H1 (cell line): ENCODE data around the gene SPTLC3. TPM values are rescaled to one million over a fixed set of nuclear protein-coding genes. Genes with fewer than 3 reads are reported as not detected.

Experiments used
- CTCF ChIA-PET: fragments of 300-600 bp; sonication (Branson Sonifier 250); formaldehyde crosslinking; loops from one replicate; lab custom pipeline; 2021; ENCODE audit not compliant: partially characterized antibody; lab: Charles Lee
- POLR2A ChIA-PET: fragments of 300-600 bp; sonication (Branson Sonifier 250); formaldehyde crosslinking; loops from one replicate; lab custom pipeline; 2021; ENCODE audit warnings: inconsistent platforms; ENCODE audit not compliant: partially characterized antibody; lab: Charles Lee
- DNase-seq, 2 experiments: peaks; one replicate each; pipeline versions ENCODE4 v3.0.0 to v3.0.0-alpha.2; 2010 to 2022; ENCODE audit warnings: low spot score in 2 of 2, low read depth in 1 of 2, mixed read lengths in 1 of 2
- FAIRE-seq: peaks from 2 replicates; lab custom pipeline; 2011; peaks lifted over from hg19 to GRCh38; lab: Jason Lieb, UNC
- H2AFZ ChIP-seq: 2 replicates; pipeline ENCODE4 v1.8.1; 2012; ENCODE audit warnings: low read length, inconsistent platforms
- H2AK5ac ChIP-seq: 2 replicates; pipeline ENCODE4 v1.6.1; 2013; ENCODE audit warnings: low read depth, low read length
- H2BK120ac ChIP-seq: replicated peaks from 2 replicates; pipeline ENCODE3; 2013; ENCODE audit warnings: low read depth, low read length, inconsistent platforms
- H2BK12ac ChIP-seq: 2 replicates; pipeline ENCODE4 v1.6.1; 2013; ENCODE audit warnings: low read depth, low read length
- H2BK15ac ChIP-seq: 2 replicates; pipeline ENCODE4 v1.6.1; 2013; ENCODE audit warnings: low read length
- H2BK20ac ChIP-seq: 2 replicates; pipeline ENCODE4 v1.6.1; 2013; ENCODE audit warnings: low read length
- H2BK5ac ChIP-seq: 2 replicates; pipeline ENCODE4 v1.6.1; 2013; ENCODE audit warnings: low read depth, low read length
- H3K14ac ChIP-seq: 2 replicates; pipeline ENCODE4 v1.6.1; 2013; ENCODE audit warnings: inconsistent platforms; ENCODE audit not compliant: insufficient read length
- H3K18ac ChIP-seq: 2 replicates; pipeline ENCODE4 v1.6.1; 2013; ENCODE audit warnings: low read length; ENCODE audit errors: extremely low read depth
- H3K23ac ChIP-seq: 2 replicates; pipeline ENCODE4 v1.6.1; 2013; ENCODE audit warnings: inconsistent platforms; ENCODE audit not compliant: insufficient read length
- H3K23me2 ChIP-seq: 2 replicates; pipeline ENCODE4 v1.6.1; 2013; ENCODE audit warnings: low read depth, low read length
- H3K27ac ChIP-seq: 2 replicates; pipeline ENCODE4 v1.6.1; 2011; ENCODE audit warnings: low read depth, low read length, inconsistent platforms
- H3K27me3 ChIP-seq, 4 experiments: replicated peaks in 1 of 4; 1 replicate in 1 of 4; 2 replicates in 3 of 4; pipeline versions ENCODE4 v1.6.1 to v1.8.1; 2011 to 2013; ENCODE audit warnings: low read length in 3 of 4, mild to moderate bottlenecking in 3 of 4, inconsistent platforms in 2 of 4, mixed read lengths in 2 of 4, moderate library complexity in 1 of 4; ENCODE audit not compliant: control insufficient read depth in 3 of 4, insufficient read depth in 3 of 4; ENCODE audit errors: extremely low read depth in 1 of 4
- H3K36me3 ChIP-seq, 4 experiments: 2 replicates each; pipeline versions ENCODE4 v1.6.1 to v1.8.1; 2011 to 2013; ENCODE audit warnings: mild to moderate bottlenecking in 4 of 4, low read length in 3 of 4, moderate library complexity in 2 of 4, control low read depth in 1 of 4, inconsistent platforms in 1 of 4; ENCODE audit not compliant: insufficient read depth in 4 of 4, control insufficient read depth in 2 of 4
- H3K4ac ChIP-seq: replicated peaks from 2 replicates; pipeline ENCODE3; 2013; ENCODE audit warnings: low read length, low read depth, mixed read lengths, inconsistent platforms; ENCODE audit not compliant: insufficient read length
- H3K4me1 ChIP-seq, 4 experiments: replicated peaks in 1 of 4; 1 replicate in 1 of 4; 2 replicates in 3 of 4; pipeline versions ENCODE4 v1.6.1 to v1.8.1; 2011 to 2013; ENCODE audit warnings: low read length in 3 of 4, inconsistent platforms in 2 of 4, mixed read lengths in 1 of 4; ENCODE audit not compliant: insufficient read depth in 4 of 4, control insufficient read depth in 3 of 4
- H3K4me2 ChIP-seq, 2 experiments: 2 replicates each; pipeline versions ENCODE4 v1.6.1 to v1.8.1; 2011 to 2013; ENCODE audit warnings: low read depth in 2 of 2, low read length in 2 of 2, control low read depth in 1 of 2, inconsistent platforms in 1 of 2, mild to moderate bottlenecking in 1 of 2; ENCODE audit not compliant: insufficient read depth in 1 of 2
- H3K4me3 ChIP-seq, 4 experiments: fragments of 200-600, 300-600 bp in 1 of 4; sonication (generic), shearing (Covaris generic), sonication (Bioruptor Twin) in 1 of 4; 2 replicates each; pipeline versions ENCODE4 v1.5.1 to v1.8.1; 2011 to 2016; ENCODE audit warnings: low read length in 4 of 4, low read depth in 3 of 4, control low read depth in 2 of 4, inconsistent platforms in 2 of 4, mild to moderate bottlenecking in 2 of 4, mixed read lengths in 1 of 4, moderate library complexity in 1 of 4; ENCODE audit not compliant: insufficient read depth in 2 of 4; ENCODE audit errors: extremely low read depth in 1 of 4
- H3K56ac ChIP-seq: replicated peaks from 2 replicates; pipeline ENCODE3; 2013; ENCODE audit warnings: low read depth, mild to moderate bottlenecking, mixed read lengths, low read length, inconsistent platforms; ENCODE audit not compliant: insufficient read length
- H3K79me1 ChIP-seq: 2 replicates; pipeline ENCODE4 v1.6.1; 2013; ENCODE audit warnings: low read depth, low read length, control low read depth
- H3K79me2 ChIP-seq, 2 experiments: 2 replicates each; pipeline versions ENCODE4 v1.6.1 to v1.8.1; 2012 to 2013; ENCODE audit warnings: low read length in 2 of 2, mild to moderate bottlenecking in 2 of 2, inconsistent platforms in 1 of 2; ENCODE audit not compliant: insufficient read depth in 2 of 2, control insufficient read depth in 1 of 2
- H3K9ac ChIP-seq, 4 experiments: replicated peaks in 1 of 4; 1 replicate in 1 of 4; 2 replicates in 3 of 4; pipeline versions ENCODE4 v1.6.1 to v1.8.1; 2011 to 2013; ENCODE audit warnings: low read depth in 3 of 4, low read length in 3 of 4, control low read depth in 2 of 4, mild to moderate bottlenecking in 2 of 4, moderate library complexity in 2 of 4, inconsistent platforms in 1 of 4; ENCODE audit errors: extremely low read depth in 1 of 4
- H3K9me3 ChIP-seq, 2 experiments: 2 replicates each; pipeline versions ENCODE4 v1.6.1 to v1.8.1; 2012 to 2013; ENCODE audit warnings: mild to moderate bottlenecking in 2 of 2, moderate library complexity in 2 of 2, control low read depth in 1 of 2, inconsistent platforms in 1 of 2, low read depth in 1 of 2, low read length in 1 of 2, mixed read lengths in 1 of 2; ENCODE audit not compliant: insufficient read depth in 2 of 2
- H4K20me1 ChIP-seq, 2 experiments: replicated peaks in 1 of 2; 2 replicates each; pipeline versions ENCODE3 to v1.8.1; 2011 to 2013; ENCODE audit warnings: inconsistent platforms in 2 of 2, low read length in 2 of 2, mild to moderate bottlenecking in 1 of 2; ENCODE audit not compliant: insufficient read depth in 2 of 2, control insufficient read depth in 1 of 2
- H4K5ac ChIP-seq: 2 replicates; pipeline ENCODE4 v1.6.1; 2013; ENCODE audit warnings: low read length, low read depth, mixed read lengths, inconsistent platforms; ENCODE audit not compliant: insufficient read length
- H4K8ac ChIP-seq: 2 replicates; pipeline ENCODE4 v1.8.0; 2013; ENCODE audit warnings: mild to moderate bottlenecking, moderate library complexity, low read length, inconsistent platforms; ENCODE audit not compliant: insufficient read depth; ENCODE audit errors: extremely low read depth
- H4K91ac ChIP-seq: replicated peaks from 2 replicates; pipeline ENCODE3; 2013; ENCODE audit warnings: low read length, mixed read lengths, inconsistent platforms; ENCODE audit not compliant: insufficient read length
- BACH1 ChIP-seq: IDR thresholded peaks from 2 replicates; pipeline ENCODE4 v1.6.1; 2012; ENCODE audit warnings: low read length, improper control_type of control experiment
- CBX8 ChIP-seq: fragments of 300-800, 300-1000 bp; sonication (generic); IDR thresholded peaks from 2 replicates; pipeline ENCODE4 v1.7.1; 2016; ENCODE audit warnings: low read depth, low read length, borderline replicate concordance
- CHD1 ChIP-seq: IDR thresholded peaks from 2 replicates; pipeline ENCODE4 v1.6.1; 2012; ENCODE audit warnings: low read depth, low read length, improper control_type of control experiment
- CTBP2 ChIP-seq: IDR thresholded peaks from 2 replicates; pipeline ENCODE4 v1.7.0; 2011; ENCODE audit warnings: borderline replicate concordance, mild to moderate bottlenecking, moderate library complexity, mixed read lengths, low read length; ENCODE audit not compliant: insufficient read depth, insufficient read length
- EGR1 ChIP-seq: IDR thresholded peaks from 2 replicates; pipeline ENCODE4 v1.6.1; 2011; ENCODE audit warnings: low read depth, low read length, borderline replicate concordance
- GABPA ChIP-seq: IDR thresholded peaks from 2 replicates; pipeline ENCODE4 v1.6.1; 2011; ENCODE audit warnings: mild to moderate bottlenecking, low read length, moderate library complexity, borderline replicate concordance; ENCODE audit not compliant: insufficient read depth
- KDM5A ChIP-seq: fragments of 200-600 bp; IDR thresholded peaks from 2 replicates; pipeline ENCODE4 v1.7.1; 2012; ENCODE audit warnings: mild to moderate bottlenecking, low read length, inconsistent platforms, mixed read lengths
- MAFK ChIP-seq: IDR thresholded peaks from 2 replicates; pipeline ENCODE4 v1.6.1; 2012; ENCODE audit warnings: low read depth, mild to moderate bottlenecking, improper control_type of control experiment, low read length
- PHF8 ChIP-seq: fragments of 200-600 bp; sonication (generic); conservative IDR thresholded peaks from 2 replicates; pipeline ENCODE4 v1.7.1; 2012; ENCODE audit warnings: low read depth, mild to moderate bottlenecking, inconsistent platforms, low read length, moderate library complexity
- POLR2A ChIP-seq, 2 experiments: IDR thresholded peaks; 1 replicate in 1 of 2; 2 replicates in 1 of 2; pipeline ENCODE4 v1.6.1; 2011; ENCODE audit warnings: low read depth in 2 of 2, low read length in 2 of 2, mild to moderate bottlenecking in 2 of 2; ENCODE audit errors: control extremely low read depth in 1 of 2
- RAD21 ChIP-seq, 2 experiments: IDR thresholded peaks in 1 of 2; conservative IDR thresholded peaks in 1 of 2; 2 replicates each; pipeline ENCODE4 v1.6.1; 2011; ENCODE audit warnings: low read depth in 2 of 2, low read length in 2 of 2, improper control_type of control experiment in 1 of 2, inconsistent platforms in 1 of 2, mild to moderate bottlenecking in 1 of 2, moderate library complexity in 1 of 2
- SIRT6 ChIP-seq: IDR thresholded peaks from one replicate; pipeline ENCODE4 v1.7.1; 2012; ENCODE audit warnings: low read length, inconsistent platforms
- USF2 ChIP-seq: IDR thresholded peaks from 2 replicates; pipeline ENCODE4 v1.6.1; 2011; ENCODE audit warnings: low read length, improper control_type of control experiment
- WGBS, 2 experiments: shearing (Covaris generic) in 1 of 2; methylation state at CpG; one replicate each; pipeline versions ENCODE4 v1.1.6 to v1.1.7; 2013 to 2015; ENCODE audit warnings: low lambda C conversion rate in 2 of 2, mixed read lengths in 2 of 2, inconsistent platforms in 1 of 2, low coverage in 1 of 2, missing lambda C conversion rate in 1 of 2; ENCODE audit not compliant: insufficient replicate concordance in 2 of 2, insufficient coverage in 1 of 2, insufficient read length in 1 of 2; ENCODE audit errors: extremely low coverage in 1 of 2, missing lambda C conversion rate in 1 of 2; 5-methylcytosine and 5-hydroxymethylcytosine counted together
- polyA plus RNA-seq, 7 experiments: library from polyadenylated mRNA; depleted of rRNA in 3 of 7; stranded (reverse) in 5 of 7; unstranded in 2 of 7; fragments of >200 nt in 5 of 7; fragments of 200-250 nt in 2 of 7; gene quantifications; 1 replicate in 5 of 7; 2 replicates in 1 of 7; 4 replicates in 1 of 7; pipeline versions ENCODE4 v1.2.1 to v1.2.3, GENCODE V29; 2011 to 2013; ENCODE audit warnings: missing spikeins in 2 of 7, mixed read lengths in 2 of 7
- total RNA-seq: library from RNA; stranded (reverse); fragmentation: NEBNext Ultra II Directional; extraction: Animal tissue kit (Norgen Biotek cat#: 25700); gene quantifications from 2 replicates; pipeline ENCODE4 v1.2.1, GENCODE V29; 2021

The SPTLC3 gene
- total and polyA plus RNA-seq, 2 of the 8 experiments (the other 6 are each of a cell fraction or from before 2014, with no cell fraction given): 0.23 to 0.82 TPM

GRCh38 chr20:13187899-13188298 lies 179.1 kb downstream of the SPTLC3 start:
- FAIRE-seq (no peak), DNase-seq (no peak)
- Histone ChIP-seq H4K91ac (no peak overlapping the region), H3K9me3 (no peaks in the 10 kb centered on the region), H4K20me1 (no peaks in the 10 kb centered on the region), H2BK12ac (no peak overlapping the region), H3K4me2 (no peak overlapping the region), H2BK20ac (no peak overlapping the region), H3K27ac (no peak overlapping the region), H2BK15ac (no peak overlapping the region), H2BK120ac (no peak overlapping the region), H2BK5ac (no peak overlapping the region), H4K8ac (no peak overlapping the region), H3K4me3 (no peak overlapping the region), H3K14ac (no peak overlapping the region), H2AK5ac (no peak overlapping the region), H4K5ac (no peak overlapping the region), H3K79me2 (no peaks in the 10 kb centered on the region), H3K4me1 (peaks cover 0 to 3% (median 0%) of the 10 kb centered on the region in 4 experiments; a peak in 4 of 7 replicates), H3K23ac (no peak overlapping the region), H2AFZ (no peak overlapping the region), H3K36me3 (no peaks in the 10 kb centered on the region), H3K23me2 (0 out of 2 replicates have a peak, but pooled peaks cover 1% of the 10 kb centered on the region), H3K4ac (no peak overlapping the region), H3K27me3 (no peaks in the 10 kb centered on the region), H3K9ac (no peak overlapping the region), H3K56ac (no peak overlapping the region), H3K18ac (no peak overlapping the region), H3K79me1 (no peaks in the 10 kb centered on the region)
- POLR2A ChIA-PET: no interaction called here
- WGBS, 2 experiments: 78% methylated on average over 2 of the region's 2 CpGs; no CpG with 5 or more reads in 1 of the 2 experiments
- CTCF ChIA-PET: interaction anchor here (0.6 to 1.0 kb wide), 2 partner anchors 13 to 69 kb away, joined by 3 read pairs; no protein-coding TSS in a partner anchor
- TF ChIP-seq KDM5A (no peak), BACH1 (no peak), PHF8 (no peak), CTBP2 (no peak), RAD21 (IDR thresholded peaks at IDR 0.05 in 1 of 2, conservative IDR thresholded peaks at IDR 0.05 in 1 of 2; ENCODE audit: low read depth in 2 of 2, low read length in 2 of 2) (no peak), POLR2A (IDR thresholded peaks at IDR 0.05; ENCODE audit: control extremely low read depth in 1 of 2, low read depth in 2 of 2, low read length in 2 of 2) (no peak), CHD1 (no peak), SIRT6 (no peak), EGR1 (no peak), MAFK (no peak), CBX8 (no peak), USF2 (no peak), GABPA (no peak)
